ENCODE data around the gene TUB. TPM values are rescaled to one million over a fixed set of nuclear protein-coding genes. Genes with fewer than 3 reads are reported as not detected.
A peak's percentile ranks its signal among the peaks of the same experiment; 100 is the strongest.

TUB gene
- total and polyA plus RNA-seq, 2 of the 13 experiments (the other 11 are each of a cell fraction or from before 2014, with no cell fraction given): 4.3 to 5.6 TPM

- TF ChIP-seq TAF1 (CRISPR knock-in tag; IDR thresholded peaks at IDR 0.05) (no peak), DPF2 (CRISPR knock-in tag; IDR thresholded peaks at IDR 0.05; ENCODE audit: borderline replicate concordance, low read depth) (no peak), ZBTB38 (CRISPR knock-in tag; IDR thresholded peaks at IDR 0.05) (no peak), LCORL (IDR thresholded peaks at IDR 0.05) (no peak), LCORL (CRISPR knock-in tag; IDR thresholded peaks at IDR 0.05) (no peak), PHF8 (CRISPR knock-in tag; IDR thresholded peaks at IDR 0.05) (no peak), NFE2L2 (IDR thresholded peaks at IDR 0.05; ENCODE audit: low read length) (no peak), PPARG (CRISPR knock-in tag; conservative IDR thresholded peaks at IDR 0.05) (peak; percentile 89), GPN1 (CRISPR knock-in tag; IDR thresholded peaks at IDR 0.05; ENCODE audit: borderline replicate concordance) (no peak), MYNN (CRISPR knock-in tag; IDR thresholded peaks at IDR 0.05; ENCODE audit: low read depth) (no peak), HOXA3 (CRISPR knock-in tag; IDR thresholded peaks at IDR 0.05) (no peak), SRSF9 (IDR thresholded peaks at IDR 0.05; ENCODE audit: borderline replicate concordance, insufficient read depth, low read depth, low read length, poor library complexity, severe bottlenecking) (no peak), GATAD2A (CRISPR knock-in tag; IDR thresholded peaks at IDR 0.05) (no peak), ZHX2 (IDR thresholded peaks at IDR 0.05; ENCODE audit: low read depth) (no peak), ZHX2 (CRISPR knock-in tag; IDR thresholded peaks at IDR 0.05; ENCODE audit: borderline replicate concordance) (no peak)
- TF ChIP-seq, protein P1, sequence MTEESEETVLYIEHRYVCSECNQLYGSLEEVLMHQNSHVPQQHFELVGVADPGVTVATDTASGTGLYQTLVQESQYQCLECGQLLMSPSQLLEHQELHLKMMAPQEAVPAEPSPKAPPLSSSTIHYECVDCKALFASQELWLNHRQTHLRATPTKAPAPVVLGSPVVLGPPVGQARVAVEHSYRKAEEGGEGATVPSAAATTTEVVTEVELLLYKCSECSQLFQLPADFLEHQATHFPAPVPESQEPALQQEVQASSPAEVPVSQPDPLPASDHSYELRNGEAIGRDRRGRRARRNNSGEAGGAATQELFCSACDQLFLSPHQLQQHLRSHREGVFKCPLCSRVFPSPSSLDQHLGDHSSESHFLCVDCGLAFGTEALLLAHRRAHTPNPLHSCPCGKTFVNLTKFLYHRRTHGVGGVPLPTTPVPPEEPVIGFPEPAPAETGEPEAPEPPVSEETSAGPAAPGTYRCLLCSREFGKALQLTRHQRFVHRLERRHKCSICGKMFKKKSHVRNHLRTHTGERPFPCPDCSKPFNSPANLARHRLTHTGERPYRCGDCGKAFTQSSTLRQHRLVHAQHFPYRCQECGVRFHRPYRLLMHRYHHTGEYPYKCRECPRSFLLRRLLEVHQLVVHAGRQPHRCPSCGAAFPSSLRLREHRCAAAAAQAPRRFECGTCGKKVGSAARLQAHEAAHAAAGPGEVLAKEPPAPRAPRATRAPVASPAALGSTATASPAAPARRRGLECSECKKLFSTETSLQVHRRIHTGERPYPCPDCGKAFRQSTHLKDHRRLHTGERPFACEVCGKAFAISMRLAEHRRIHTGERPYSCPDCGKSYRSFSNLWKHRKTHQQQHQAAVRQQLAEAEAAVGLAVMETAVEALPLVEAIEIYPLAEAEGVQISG (CRISPR knock-in tag; IDR thresholded peaks at IDR 0.05): peak; percentile 16; the same call in 1 of the 2 replicates
- TF ChIP-seq, protein P2, sequence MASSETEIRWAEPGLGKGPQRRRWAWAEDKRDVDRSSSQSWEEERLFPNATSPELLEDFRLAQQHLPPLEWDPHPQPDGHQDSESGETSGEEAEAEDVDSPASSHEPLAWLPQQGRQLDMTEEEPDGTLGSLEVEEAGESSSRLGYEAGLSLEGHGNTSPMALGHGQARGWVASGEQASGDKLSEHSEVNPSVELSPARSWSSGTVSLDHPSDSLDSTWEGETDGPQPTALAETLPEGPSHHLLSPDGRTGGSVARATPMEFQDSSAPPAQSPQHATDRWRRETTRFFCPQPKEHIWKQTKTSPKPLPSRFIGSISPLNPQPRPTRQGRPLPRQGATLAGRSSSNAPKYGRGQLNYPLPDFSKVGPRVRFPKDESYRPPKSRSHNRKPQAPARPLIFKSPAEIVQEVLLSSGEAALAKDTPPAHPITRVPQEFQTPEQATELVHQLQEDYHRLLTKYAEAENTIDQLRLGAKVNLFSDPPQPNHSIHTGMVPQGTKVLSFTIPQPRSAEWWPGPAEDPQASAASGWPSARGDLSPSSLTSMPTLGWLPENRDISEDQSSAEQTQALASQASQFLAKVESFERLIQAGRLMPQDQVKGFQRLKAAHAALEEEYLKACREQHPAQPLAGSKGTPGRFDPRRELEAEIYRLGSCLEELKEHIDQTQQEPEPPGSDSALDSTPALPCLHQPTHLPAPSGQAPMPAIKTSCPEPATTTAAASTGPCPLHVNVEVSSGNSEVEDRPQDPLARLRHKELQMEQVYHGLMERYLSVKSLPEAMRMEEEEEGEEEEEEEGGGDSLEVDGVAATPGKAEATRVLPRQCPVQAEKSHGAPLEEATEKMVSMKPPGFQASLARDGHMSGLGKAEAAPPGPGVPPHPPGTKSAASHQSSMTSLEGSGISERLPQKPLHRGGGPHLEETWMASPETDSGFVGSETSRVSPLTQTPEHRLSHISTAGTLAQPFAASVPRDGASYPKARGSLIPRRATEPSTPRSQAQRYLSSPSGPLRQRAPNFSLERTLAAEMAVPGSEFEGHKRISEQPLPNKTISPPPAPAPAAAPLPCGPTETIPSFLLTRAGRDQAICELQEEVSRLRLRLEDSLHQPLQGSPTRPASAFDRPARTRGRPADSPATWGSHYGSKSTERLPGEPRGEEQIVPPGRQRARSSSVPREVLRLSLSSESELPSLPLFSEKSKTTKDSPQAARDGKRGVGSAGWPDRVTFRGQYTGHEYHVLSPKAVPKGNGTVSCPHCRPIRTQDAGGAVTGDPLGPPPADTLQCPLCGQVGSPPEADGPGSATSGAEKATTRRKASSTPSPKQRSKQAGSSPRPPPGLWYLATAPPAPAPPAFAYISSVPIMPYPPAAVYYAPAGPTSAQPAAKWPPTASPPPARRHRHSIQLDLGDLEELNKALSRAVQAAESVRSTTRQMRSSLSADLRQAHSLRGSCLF (CRISPR knock-in tag; IDR thresholded peaks at IDR 0.05; ENCODE audit: borderline replicate concordance): no peak
Measured at GRCh38 chr11:8033305-8034105, 47.5 kb upstream of the TUB start (continued).

Measured in HepG2 (cell line).